Astrocyte of the cerebellum (primary cell): ENCODE data around the gene SDHAF3.
"Not testable (repeated sequence)": the region's sequence is repeated elsewhere in the genome, so short reads cannot be mapped to it uniquely, and the experiment has no call there.

ENCODE experiments used
- DNase-seq: peaks from one replicate; pipeline ENCODE4 v3.0.0-alpha.2; 2011; ENCODE audit warnings: low read depth
- H3K4me3 ChIP-seq: 2 replicates; pipeline ENCODE4 v1.5.1; 2011; ENCODE audit warnings: mild to moderate bottlenecking, low read depth, low read length, moderate library complexity
- CTCF ChIP-seq: IDR thresholded peaks from 2 replicates; pipeline ENCODE4 v1.5.1; 2012; ENCODE audit warnings: low read length, low read depth, moderate library complexity, mild to moderate bottlenecking; ENCODE audit errors: missing control alignments
- in situ Hi-C: cut with HindIII; loops from 2 replicates; pipeline ENCODE4 v1.10.0; 2017; ENCODE audit warnings: low sequenced_read_pairs

SDHAF3 gene

GRCh38 chr7:97120713-97121457 is 3.4 kb downstream of the SDHAF3 start:
- in situ Hi-C loops, result no loop called here
- no peak for TF ChIP-seq CTCF
- DNase-seq, result no peak
- H3K4me3 ChIP-seq, result no peak overlapping the region

GRCh38 chr7:97123115-97123514 is 5.6 kb downstream of the SDHAF3 start:
- in situ Hi-C loops, H3K4me3 ChIP-seq, DNase-seq: not testable (repeated sequence)

GRCh38 chr7:97126483-97127171 is 9.1 kb downstream of the SDHAF3 start:
- no peak for DNase-seq
- in situ Hi-C loops, result loop anchor here (25.0 kb wide), 1 partner anchor 736 kb away; the partner anchor contains the start of gene ASNS
- TF ChIP-seq CTCF, result no peak
- no peak overlapping the region for H3K4me3 ChIP-seq

GRCh38 chr7:97128736-97129135 is 11.2 kb downstream of the SDHAF3 start:
- no peak for TF ChIP-seq CTCF
- DNase-seq, result no peak
- H3K4me3 ChIP-seq, result no peak overlapping the region
- in situ Hi-C loops, result loop anchor here (25.0 kb wide), 1 partner anchor 734 kb away; the partner anchor contains the start of gene ASNS

- no peak for DNase-seq
- no peak for TF ChIP-seq CTCF
- in situ Hi-C loops, result loop anchor here (25.0 kb wide), 1 partner anchor 732 kb away; the partner anchor contains the start of gene ASNS
- H3K4me3 ChIP-seq, result no peak overlapping the region
These were observed 13.1 kb downstream of the SDHAF3 start for GRCh38 chr7:97130417-97131139.

- no peak for TF ChIP-seq CTCF
- in situ Hi-C loops, result loop anchor here (25.0 kb wide), 1 partner anchor 729 kb away; the partner anchor contains the start of gene ASNS
- no peak for DNase-seq
- no peak overlapping the region for H3K4me3 ChIP-seq
These were observed 15.7 kb downstream of the SDHAF3 start for GRCh38 chr7:97133159-97133558.
